Stimulated activated CD4-positive, alpha-beta T cell treated with anti-CD3 and anti-CD28 coated beads, TNF-alpha, amount 100 ng/mL, for 4 hours (primary cell): ENCODE results near the gene C19orf25.
A peak's percentile ranks its signal among the peaks of the same experiment; 100 is the strongest.

Experiments
- DNase-seq, 3 experiments: peaks; one replicate each; pipeline ENCODE4 v3.0.0-alpha.2; 2020; ENCODE audit warnings: low read depth in 3 of 3

The C19orf25 gene

DNA sequence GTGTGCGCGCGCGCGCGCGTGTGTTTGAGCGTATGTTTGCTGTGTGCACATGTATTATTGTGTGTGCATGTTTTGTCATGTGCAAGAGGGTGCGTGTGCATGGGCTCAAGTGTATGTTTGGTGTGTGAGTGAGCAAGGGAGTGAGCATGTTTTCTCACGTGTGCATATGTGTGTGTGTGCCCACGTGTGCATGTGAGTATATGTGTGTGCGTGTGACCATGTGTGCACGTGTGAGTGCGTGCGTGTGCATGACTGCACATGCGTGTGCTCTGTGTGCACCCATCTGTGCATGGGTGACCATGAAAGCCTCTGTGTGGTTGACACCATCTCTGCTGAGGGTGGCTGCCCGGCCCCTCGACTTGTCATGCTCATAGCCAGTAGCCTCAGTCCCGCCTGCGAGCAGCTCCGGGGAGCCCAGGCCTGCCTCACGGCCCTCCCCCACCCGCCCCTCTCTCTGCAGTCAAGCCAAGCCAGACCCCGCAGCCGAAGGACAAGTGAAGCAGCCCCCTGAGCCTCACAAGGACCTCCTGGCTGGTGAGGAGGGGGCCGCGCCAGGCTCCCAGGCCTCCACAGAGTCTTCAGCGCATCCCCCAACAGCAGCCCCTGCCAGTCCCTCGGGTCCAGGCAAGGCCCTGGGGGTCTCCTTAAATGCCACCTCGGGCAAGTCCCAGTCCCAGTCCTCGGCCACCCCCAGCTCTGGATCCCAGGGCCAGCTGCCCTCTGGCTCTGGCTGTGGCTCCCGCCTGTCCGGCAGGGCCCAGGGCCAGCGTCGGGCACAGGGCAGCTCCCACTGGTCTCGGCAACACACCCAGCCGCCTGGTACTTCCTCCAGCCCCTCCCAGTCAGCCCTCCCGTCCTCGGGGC lies 17.9 kb upstream of the C19orf25 start:
- no peak for DNase-seq

DNA sequence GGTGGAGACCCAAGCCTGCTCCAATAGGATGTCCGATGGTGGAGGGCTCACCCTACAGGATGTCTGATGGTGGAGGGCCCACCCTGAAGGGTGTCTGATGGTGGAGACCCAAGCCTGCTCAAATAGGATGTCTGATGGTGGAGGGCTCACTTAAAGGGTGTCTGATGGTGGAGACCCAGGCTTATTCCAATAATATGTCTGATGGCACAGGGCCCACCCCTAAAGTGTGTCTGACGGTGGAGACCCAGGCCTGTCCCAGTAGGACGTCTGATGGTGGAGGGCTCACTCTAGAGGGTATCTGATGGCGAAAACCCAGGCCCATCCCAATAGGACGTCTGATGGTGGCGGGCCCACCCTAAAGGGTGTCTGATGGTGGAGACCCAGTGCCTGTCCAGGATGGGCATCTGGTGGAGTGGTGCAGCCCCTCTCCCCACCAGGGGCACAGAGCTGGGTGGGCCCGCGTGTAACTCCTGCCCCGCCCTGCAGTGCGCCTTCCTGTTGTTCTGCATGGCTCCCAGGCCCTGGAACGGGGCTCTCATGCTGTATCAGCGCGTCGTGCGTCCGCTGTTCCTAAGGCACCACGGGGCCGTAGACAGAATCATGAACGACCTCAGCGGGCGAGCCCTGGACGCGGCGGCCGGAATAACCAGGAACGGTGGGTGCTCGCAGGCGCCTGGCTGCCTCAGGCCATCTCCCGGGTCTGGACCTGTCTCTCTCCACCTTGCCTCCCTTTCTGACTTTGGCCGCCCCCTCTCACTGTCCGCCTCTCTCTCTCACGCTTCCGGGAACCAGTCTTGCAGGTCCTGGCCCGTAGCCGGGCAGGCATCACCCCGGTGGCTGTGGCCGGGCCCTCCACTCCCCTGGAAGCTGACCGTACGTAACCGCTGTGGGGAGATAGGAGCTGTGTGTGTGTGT lies 17.0 kb upstream of the C19orf25 start:
- DNase-seq: no peak

DNA sequence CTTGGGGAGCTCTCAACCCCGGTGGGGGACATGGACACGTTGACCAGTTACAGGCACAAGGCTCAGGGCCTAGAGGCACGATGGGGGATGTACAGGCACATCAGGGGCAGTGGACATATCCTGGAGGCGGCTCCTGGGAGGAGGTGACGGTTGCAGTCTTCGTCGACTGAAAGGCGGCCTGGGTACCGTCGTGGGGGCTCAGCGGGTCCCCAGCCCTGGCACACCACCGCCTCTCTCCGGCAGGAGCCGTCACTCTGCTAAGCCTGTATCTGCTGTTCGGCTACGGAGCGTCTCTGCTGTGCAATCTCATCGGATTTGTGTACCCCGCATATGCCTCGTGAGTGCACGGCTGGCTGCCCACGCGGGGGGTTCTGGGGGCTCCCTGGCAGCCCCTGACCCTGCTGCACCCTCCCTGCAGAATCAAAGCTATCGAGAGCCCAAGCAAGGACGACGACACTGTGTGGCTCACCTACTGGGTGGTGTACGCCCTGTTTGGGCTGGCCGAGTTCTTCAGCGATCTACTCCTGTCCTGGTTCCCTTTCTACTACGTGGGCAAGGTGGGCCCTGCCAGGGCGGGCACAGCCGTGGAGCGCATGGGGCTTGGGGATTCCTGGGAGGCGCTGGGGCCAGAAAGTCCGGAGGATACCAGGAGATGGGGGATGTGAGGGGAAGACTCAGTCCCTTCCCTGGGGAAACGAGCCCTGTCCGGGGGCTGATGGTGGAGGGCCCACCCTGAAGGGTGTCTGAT lies 16.2 kb upstream of the C19orf25 start:
- DNase-seq: no peak

DNA sequence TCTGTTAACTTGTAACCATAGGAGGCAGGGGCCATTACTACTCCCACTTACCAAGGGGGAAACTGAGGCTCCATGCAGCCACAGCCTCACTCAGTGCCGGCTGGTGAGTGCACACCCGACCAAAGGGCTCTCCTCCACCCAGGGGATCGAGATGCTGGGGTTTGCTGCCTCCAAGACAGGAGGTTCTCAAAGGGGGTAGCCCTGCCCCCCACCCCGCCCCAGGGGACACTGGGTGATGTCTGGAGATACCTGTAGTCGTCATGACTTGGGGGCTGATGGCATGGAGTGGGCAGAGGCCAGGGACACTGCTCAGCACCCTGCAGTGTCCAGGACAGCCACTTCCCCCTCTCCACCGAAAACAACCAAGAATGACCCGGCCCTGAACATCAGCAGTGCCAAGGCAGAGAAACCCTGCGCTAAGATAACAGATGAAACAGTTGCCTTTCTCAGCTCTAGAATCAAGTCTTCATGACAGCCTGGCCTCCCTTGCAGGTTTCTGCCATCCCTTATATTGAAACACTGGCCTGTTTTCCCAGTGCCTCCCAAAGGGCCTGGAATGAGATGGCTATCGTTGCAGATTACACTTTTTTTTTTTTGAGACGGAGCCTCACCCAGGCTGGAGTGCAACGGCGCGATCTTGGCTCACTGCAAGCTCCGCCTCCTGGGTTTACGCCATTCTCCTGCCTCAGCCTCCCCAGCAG lies 15.2 kb upstream of the C19orf25 start:
- no peak for DNase-seq

DNA sequence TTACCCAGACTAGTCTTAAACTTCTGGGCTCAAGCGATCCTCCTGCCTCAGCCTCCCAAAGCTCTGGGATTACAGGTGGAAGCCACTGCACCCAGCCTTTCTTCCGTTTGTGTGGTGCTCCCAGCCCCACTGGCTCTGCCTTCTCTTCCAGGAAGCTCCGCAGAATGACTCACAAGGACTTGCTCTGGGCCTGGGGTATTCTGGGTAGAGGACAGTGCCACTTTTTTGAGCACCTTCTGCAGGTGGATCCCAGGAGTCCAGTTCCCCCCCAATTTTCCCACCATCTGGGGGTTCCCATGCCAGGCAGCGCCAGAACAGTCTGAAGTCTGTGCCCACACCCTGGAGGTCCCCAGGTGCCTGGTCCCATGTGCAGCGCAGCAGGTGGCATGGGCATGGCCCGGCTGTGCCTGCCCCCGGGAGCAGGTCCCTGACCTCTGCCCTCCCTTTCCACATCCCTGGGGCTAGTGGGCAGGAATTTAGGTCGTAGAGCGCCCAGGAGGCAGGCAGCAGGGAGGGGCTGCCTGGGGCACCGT lies 13.5 kb upstream of the C19orf25 start:
- no peak for DNase-seq

DNA sequence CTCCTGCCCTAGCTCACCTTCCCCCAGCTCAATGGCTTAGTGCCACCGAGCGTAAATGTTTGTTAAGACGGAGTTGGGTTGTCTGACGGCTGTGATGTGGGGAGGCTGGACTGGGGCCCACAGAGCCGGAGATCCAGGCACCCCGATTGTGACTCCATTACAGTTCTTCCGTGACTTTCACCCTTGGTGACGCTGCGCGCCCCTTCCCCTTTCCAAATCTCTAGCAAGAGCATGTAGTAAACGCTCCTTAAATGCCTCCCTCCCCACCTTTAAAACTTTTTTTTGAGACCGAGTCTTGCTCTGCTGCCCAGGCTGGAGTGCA lies 12.8 kb upstream of the C19orf25 start:
- DNase-seq: no peak

DNA sequence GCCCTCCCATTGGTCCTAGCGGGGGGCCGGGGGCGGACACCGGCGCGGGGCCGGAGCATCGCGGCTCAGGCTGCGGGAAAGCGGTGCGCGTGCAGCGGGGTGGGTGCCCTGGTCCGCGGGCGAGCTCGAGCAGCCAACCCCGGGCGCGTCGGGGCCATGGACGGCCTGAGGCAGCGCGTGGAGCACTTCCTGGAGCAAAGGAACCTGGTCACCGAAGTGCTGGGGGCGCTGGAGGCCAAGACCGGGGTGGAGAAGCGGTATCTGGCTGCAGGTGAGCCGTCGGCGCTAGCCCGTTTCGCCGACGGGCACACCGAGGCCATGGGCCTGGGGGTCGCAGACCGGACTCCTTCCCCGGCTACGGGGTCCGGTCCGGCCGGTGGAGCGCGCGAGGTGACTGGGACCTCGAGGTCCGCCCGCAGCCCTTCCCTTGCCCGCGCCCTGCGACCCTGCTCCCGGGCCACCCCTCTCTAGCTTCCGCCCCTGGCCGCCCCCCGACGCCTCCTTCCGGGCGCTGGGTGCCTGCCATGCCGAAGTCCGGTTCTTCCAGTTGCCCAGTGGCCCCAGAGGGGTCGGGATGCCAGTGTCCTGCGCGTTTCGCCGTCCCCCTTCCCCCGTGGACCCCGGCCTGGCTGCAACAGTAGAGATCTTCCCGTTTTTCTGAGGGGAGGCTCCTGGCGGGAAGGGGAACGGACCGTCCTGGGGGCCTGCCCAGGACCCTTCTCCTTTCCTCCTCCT lies 12.3 kb upstream of the C19orf25 start, which contains the start of gene REEP6:
Gene REEP6, plus strand, starts transcription at position 68 of the 735 bp plus-strand sequence. Its CDS starts 89 bp downstream, at position 157.
- DNase-seq: no peak

DNA sequence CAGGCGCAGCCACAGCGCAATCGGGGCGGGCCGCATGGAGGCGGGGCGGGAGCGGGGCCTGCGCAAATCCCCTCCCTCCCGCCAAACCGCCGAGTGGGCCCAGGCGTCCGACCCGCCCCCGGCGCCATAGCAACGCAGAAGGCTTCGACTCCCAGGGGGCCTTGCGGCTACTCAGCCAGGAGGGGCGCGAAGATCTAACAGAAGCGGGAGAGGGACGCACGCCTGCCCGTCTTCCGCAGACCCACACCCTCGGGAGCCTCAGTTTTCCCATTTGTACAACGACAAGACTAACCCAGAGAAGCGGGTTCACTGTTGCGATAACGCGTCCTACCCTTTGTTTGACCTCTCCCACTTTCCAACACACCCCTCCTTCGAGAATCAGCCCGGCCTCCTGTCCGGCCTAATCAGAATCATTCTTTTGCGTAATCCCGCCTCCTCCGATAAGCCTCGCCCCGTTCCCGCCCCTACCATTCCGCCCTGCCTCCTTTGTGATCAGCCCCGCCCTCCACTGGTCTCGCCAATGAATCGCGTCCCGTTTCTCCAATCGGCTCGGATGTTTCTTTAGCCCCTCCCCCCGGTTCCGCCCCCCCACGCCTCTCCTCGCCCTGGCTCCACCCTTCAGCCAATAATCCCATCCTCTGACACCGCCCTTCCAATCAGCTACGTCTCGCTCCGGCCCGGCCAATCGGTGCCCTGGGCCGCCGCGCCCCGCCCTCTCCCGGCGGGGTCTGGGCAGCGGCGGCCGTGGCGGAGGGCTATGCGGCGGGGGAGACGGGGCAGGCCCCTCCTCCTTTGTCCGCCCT lies 11.5 kb upstream of the C19orf25 start, which contains the start of gene PCSK4:
Gene PCSK4, minus strand, starts transcription at position 40 of the 803 bp plus-strand sequence. Its CDS starts 4 bp downstream, at position 36.
- peak; percentile 96 to 97 (median 97) for DNase-seq

DNA sequence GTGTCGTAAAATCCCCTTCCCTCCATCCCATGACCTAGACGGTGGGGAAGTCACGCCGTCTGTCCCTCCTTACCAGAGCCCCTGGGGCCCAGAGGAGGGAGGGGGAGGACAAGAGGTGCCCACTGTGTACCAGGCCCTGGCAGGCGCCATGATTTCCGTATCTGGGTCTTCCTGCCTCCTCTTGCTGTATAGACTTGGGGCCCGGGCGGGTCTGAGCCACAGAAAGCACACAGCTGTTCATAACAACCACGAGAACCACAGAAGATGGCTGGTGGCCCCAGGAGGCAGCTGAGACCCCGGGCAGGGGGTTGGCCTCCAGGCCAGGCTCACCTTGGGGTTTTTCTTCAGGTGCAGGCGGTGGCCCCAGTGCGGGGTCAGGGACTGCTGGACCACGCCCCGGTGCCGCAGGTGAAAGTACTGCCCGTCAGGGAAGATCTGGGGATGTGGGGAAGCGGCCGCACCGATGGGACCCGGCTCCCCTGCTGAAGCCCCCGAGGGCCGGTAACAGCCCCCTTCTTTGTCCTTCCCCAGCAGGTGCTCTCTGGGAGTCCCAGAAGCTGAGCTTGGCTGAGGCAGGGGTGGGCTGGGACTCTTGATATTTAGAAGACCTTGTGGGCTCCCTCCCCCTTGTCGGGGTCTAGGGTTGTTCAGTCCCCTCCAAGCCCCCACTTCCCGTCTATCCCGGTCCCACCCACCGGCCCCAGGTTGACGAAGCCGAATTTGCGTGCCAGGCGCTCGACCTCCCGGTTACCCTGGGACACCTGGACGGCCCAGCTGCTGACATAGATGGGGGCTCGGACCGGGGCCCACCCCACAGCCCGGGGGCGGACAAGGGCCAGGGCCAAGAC lies 10.7 kb upstream of the C19orf25 start:
- no peak for DNase-seq

DNA sequence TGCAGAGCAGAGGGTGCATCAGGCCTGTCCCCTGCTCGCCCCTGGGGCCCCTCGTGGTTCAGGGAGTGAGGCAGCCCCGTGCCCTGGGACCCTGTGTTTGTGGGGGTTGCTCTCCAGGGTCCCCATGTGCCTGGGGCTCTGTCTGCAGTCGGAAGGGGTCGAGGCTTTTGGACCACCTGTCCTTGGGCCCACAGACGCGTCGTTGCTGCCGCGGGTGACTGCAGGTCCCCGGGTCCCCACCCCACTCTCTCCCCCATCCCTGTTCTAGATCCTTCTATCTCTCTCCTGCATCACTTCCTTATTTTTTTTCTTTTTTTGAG lies 9.2 kb upstream of the C19orf25 start:
- DNase-seq: no peak

DNA sequence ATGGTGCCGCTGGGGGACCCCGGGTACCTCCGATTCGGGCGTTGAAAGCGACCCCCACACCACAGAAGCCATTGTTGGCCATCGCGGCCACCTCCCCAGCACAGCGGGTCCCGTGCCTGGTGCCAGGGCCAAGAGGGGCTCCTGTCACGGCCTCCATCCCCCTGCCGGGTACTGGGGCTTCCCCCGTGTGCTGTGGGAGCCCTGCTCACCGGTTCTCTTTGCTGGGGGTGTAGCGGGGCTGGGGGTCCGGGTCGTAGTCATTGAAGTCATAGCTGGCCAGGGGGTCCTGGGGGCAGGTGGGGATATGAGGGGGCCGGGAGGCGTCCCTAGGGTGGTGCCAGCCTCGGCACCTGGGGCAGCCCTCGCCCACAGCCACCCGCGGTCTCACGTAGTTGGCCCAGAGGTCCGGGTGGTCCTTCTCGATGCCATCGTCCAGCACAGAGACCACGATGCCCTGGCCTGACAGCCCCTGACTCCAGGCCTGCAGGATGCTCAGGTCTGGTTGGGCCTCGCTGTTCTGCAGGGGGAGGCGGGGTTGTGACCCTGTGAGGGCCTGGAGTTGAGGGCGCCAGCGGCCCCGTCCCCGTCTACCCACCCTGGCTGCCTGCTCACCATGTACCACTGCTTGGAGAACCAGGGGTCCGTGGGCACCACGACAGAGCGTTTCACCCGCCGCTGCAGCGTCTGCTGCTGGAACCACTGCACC lies 8.7 kb upstream of the C19orf25 start:
- DNase-seq: no peak

DNA sequence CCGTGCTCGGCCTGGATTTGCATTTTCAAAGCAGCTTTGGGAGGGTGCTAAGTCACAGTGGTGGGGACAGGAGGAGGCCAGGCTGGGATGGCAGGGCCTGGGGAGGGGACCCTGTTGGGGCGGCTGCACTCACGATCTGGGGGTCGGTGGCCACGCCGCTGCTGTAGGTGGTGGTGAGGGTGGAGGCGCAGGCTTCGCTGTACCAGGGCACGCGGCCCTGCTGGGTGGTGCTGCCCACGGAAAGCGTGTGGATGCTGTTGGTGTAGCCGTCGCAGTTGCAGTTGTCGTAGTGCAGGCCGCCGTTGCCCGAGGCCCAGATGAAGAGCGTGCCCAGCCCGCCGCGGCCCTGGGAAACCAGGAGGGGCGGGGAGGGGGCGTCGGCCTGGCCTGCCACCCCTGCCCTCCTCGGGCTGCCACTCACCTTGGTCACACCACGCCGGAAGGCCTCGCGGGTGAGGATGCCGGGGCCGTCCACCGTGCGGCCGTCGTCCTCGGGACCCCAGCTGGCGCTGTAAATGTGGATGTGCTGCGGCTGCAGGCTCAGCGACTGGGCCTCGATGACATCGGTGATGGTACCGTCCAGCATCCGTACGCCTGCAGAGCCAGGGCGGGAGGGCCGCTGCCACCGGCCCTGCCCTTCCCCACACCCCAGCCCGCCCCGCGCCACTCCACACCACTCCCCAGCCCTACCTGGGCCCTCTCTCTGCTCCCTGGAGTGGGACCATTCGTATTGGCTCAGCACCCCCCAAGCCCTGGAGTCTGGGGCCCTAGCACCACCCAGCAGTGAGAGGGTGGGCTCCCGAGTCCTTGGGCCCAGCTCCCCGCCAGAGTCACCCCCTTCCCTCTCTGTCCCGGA lies 7.9 kb upstream of the C19orf25 start:
- no peak for DNase-seq

DNA sequence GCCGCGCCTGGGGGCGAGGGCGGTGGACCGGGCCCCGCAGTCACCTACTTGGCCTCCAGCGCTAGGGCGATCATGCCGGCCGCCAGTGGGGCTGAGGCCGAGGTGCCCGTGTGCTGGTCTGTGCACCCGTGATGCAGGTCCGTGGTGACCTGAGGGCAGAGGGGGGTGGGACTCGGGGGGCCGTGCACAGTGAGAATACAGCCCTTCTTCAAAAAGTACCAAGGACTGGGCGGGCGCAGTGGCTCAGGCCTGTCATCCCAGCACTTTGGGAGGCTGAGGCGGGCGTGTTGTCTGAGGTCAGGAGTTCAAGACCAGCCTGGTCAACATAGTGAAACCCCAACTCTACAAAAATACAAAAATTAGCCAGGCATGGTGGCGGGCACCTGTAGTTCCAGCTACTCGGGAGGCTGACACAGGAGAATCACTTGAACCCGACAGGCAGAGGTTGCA lies 5.0 kb upstream of the C19orf25 start:
- DNase-seq: no peak

DNA sequence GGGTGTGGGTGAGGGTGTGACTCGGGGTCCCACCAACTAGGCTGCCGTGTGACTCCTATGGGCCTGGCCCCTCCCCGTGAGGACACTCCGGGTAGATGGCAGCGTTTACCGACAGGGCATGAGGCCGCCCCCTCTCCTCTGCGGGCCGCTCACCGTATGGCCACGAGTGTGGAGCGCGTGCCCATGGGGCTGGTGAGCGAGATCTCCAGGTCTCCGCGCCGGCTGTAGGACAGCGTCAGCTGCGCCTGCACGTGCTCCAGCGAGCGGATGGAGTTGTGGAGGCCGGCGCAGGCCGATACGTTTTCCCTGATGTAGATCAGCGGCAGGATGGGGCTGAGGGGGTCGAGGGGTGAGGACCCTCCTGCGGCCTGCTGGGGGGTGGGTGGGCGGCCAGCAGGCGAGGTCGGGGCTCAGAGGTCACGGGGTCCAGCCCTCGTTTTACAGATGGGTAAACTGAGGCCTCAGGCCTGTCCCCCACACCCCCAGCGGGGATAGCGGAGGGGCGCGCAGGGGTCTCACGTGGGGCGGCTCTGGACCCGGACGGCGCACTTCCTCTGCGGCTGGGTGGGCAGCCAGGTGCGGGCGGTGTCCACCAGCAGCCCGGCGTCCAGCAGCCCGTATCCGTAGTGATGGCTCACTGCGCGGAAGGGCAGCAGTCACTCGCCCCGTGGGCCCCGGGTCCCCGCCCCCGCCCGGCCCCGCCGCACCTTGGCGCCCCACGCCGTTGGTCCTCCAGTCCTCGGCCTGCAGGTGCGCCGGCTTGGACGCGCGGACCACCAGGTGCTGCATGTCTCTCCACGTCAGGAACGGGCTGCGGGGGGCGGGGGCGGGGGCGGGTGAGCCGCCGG lies 4.3 kb upstream of the C19orf25 start:
- no peak for DNase-seq

DNA sequence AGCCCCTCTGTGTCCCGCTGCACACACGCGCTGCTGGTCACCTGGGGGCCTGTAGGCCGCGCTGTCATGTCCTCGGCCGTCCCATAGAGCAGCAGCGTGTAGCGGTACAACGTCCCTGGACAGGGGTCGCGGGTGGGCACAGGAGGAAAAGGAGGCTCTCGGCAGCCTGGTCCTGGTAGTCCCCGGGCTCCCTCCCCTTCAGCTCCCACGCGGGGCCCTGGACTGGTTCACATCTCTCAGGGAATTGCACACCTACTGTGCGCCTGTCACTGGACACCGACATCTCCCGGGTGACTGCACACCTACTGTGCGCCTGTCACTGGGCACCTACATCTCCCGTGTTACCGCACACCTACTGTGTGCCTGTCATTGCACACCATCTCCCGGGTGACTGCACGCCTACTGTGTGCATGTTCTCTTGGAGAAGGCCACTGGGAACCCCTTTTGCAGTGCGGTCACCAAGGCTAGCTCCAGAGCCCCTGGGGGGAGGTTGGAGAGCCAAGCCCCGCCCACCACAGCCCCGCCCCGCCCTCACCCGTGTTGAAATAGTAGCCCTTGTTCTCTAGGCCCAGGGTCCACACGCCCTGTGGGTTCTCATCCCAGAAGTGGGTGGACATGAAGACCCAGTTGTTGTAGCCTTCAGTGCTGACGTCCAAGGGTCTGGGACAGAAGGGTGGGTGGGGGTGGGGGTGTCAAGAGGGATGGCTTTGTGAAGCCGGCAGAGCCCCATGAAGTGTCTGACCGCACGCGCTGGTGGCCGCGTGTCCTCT lies 3.5 kb upstream of the C19orf25 start:
- no peak for DNase-seq
